HEK293 (cell line): Measurements from ENCODE around the gene CEBPB.

Experiments used
- BCL11A ChIP-seq: fragments of 450-650 bp; formaldehyde crosslinking; IDR thresholded peaks from 2 replicates; pipeline ENCODE4 v1.5.1; 2016; ENCODE audit warnings: low read depth, missing biosample characterization, missing genetic modification characterization
- CTCF ChIP-seq: fragments of 450-650 bp; formaldehyde crosslinking; IDR thresholded peaks from 2 replicates; pipeline ENCODE4 v1.5.1; 2016; ENCODE audit warnings: missing biosample characterization, missing genetic modification characterization
- GLIS2 ChIP-seq: fragments of 450-650 bp; formaldehyde crosslinking; IDR thresholded peaks from 2 replicates; pipeline ENCODE4 v1.5.1; 2016; ENCODE audit warnings: missing biosample characterization, missing genetic modification characterization
- SP2 ChIP-seq: fragments of 450-650 bp; formaldehyde crosslinking; IDR thresholded peaks from 2 replicates; pipeline ENCODE4 v1.5.1; 2016; ENCODE audit warnings: missing biosample characterization, missing genetic modification characterization
- TCF7L2 ChIP-seq: IDR thresholded peaks from 2 replicates; pipeline ENCODE4 v1.6.1; 2011; ENCODE audit warnings: low read depth, mild to moderate bottlenecking, inconsistent platforms, low read length, moderate library complexity, borderline replicate concordance
- ZBTB1 ChIP-seq: fragments of 450-650 bp; formaldehyde crosslinking; IDR thresholded peaks from 2 replicates; pipeline ENCODE4 v1.5.1; 2016; ENCODE audit warnings: missing biosample characterization, missing genetic modification characterization
- ZBTB21 ChIP-seq: fragments of 450-650 bp; formaldehyde crosslinking; IDR thresholded peaks from 2 replicates; pipeline ENCODE4 v1.5.1; 2017; ENCODE audit warnings: missing biosample characterization, missing genetic modification characterization
- ZBTB26 ChIP-seq: fragments of 450-650 bp; formaldehyde crosslinking; optimal IDR thresholded peaks from 2 replicates; pipeline ENCODE3; 2016; ENCODE audit warnings: missing biosample characterization, mild to moderate bottlenecking, missing genetic modification characterization
- ZNF184 ChIP-seq: fragments of 450-650 bp; IDR thresholded peaks from 2 replicates; pipeline ENCODE4 v1.5.1; 2018; ENCODE audit warnings: missing biosample characterization, mild to moderate bottlenecking, missing genetic modification characterization
- ZNF302 ChIP-seq: fragments of 450-650 bp; formaldehyde crosslinking; IDR thresholded peaks from 2 replicates; pipeline ENCODE4 v1.5.1; 2016; ENCODE audit warnings: missing biosample characterization, missing genetic modification characterization, low read depth
- ZNF530 ChIP-seq: fragments of 450-650 bp; formaldehyde crosslinking; IDR thresholded peaks from 2 replicates; pipeline ENCODE4 v1.5.1; 2016; ENCODE audit warnings: low read depth, missing biosample characterization, missing genetic modification characterization

GRCh38 chr20:50169329-50169823, 21.3 kb upstream of the CEBPB start:
- TF ChIP-seq BCL11A (tag by site-specific recombination) = no peak
- TF ChIP-seq ZBTB26 (tag by site-specific recombination) = no peak
- no peak for TF ChIP-seq ZNF302
- no peak for TF ChIP-seq GLIS2 (tag by site-specific recombination)
- no peak for TF ChIP-seq ZNF184 (tag by site-specific recombination)
- TF ChIP-seq CTCF (tag by site-specific recombination) = peak; percentile 67
- no peak for TF ChIP-seq ZNF530 (tag by site-specific recombination)
- no peak for TF ChIP-seq SP2
- no peak for TF ChIP-seq TCF7L2
- no peak for TF ChIP-seq ZBTB21
- TF ChIP-seq ZBTB1 (tag by site-specific recombination) = no peak
